ENCODE data around the gene SNCAIP.

GRCh38 chr5:122436615-122437014 lies 124.6 kb downstream of the SNCAIP start:
- TF ChIP-seq, protein P1, sequence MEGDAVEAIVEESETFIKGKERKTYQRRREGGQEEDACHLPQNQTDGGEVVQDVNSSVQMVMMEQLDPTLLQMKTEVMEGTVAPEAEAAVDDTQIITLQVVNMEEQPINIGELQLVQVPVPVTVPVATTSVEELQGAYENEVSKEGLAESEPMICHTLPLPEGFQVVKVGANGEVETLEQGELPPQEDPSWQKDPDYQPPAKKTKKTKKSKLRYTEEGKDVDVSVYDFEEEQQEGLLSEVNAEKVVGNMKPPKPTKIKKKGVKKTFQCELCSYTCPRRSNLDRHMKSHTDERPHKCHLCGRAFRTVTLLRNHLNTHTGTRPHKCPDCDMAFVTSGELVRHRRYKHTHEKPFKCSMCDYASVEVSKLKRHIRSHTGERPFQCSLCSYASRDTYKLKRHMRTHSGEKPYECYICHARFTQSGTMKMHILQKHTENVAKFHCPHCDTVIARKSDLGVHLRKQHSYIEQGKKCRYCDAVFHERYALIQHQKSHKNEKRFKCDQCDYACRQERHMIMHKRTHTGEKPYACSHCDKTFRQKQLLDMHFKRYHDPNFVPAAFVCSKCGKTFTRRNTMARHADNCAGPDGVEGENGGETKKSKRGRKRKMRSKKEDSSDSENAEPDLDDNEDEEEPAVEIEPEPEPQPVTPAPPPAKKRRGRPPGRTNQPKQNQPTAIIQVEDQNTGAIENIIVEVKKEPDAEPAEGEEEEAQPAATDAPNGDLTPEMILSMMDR (IDR thresholded peaks at IDR 0.05; ENCODE audit: low read length) = no peak
- TF ChIP-seq EZH2 (IDR thresholded peaks at IDR 0.05; ENCODE audit: borderline replicate concordance, low read length) = no peak

Data from OCI-LY1 (cell line).